Mesenchymal stem cell (in vitro differentiated cells and primary cell): ENCODE measurements around the gene UBAC2.

Source experiments
- DNase-seq: peaks from one replicate; pipeline ENCODE4 v3.0.0-alpha.2; 2013
- H2AFZ ChIP-seq: one replicate; pipeline ENCODE4 v1.6.1; 2013; ENCODE audit warnings: low read depth, mild to moderate bottlenecking, control low read depth, inconsistent platforms, low read length, moderate library complexity
- H2AK5ac ChIP-seq: 2 replicates; pipeline ENCODE4 v1.6.1; 2013; ENCODE audit warnings: low read length, moderate library complexity, mild to moderate bottlenecking, inconsistent platforms; ENCODE audit not compliant: severe bottlenecking
- H2BK120ac ChIP-seq: one replicate; pipeline ENCODE4 v1.6.1; 2013; ENCODE audit warnings: low read depth, mild to moderate bottlenecking, inconsistent platforms, low read length, moderate library complexity
- H2BK12ac ChIP-seq, 2 experiments: one replicate each; pipeline ENCODE4 v1.6.1; 2013; ENCODE audit warnings: inconsistent platforms in 2 of 2, low read length in 2 of 2, mild to moderate bottlenecking in 2 of 2, moderate library complexity in 2 of 2, control low read depth in 1 of 2
- H2BK15ac ChIP-seq: one replicate; pipeline ENCODE4 v1.6.1; 2013; ENCODE audit warnings: mild to moderate bottlenecking, low read depth, inconsistent platforms; ENCODE audit not compliant: poor library complexity, severe bottlenecking
- H2BK5ac ChIP-seq: 2 replicates; pipeline ENCODE4 v1.6.1; 2013; ENCODE audit warnings: low read depth, mild to moderate bottlenecking, low read length, control low read depth, inconsistent platforms; ENCODE audit not compliant: poor library complexity, severe bottlenecking
- H3K14ac ChIP-seq, 2 experiments: one replicate each; pipeline ENCODE4 v1.6.1; 2013; ENCODE audit warnings: inconsistent platforms in 2 of 2, low read length in 2 of 2, control low read depth in 1 of 2, mild to moderate bottlenecking in 1 of 2, moderate library complexity in 1 of 2
- H3K18ac ChIP-seq, 2 experiments: one replicate each; pipeline ENCODE4 v1.6.1; 2013; ENCODE audit warnings: inconsistent platforms in 2 of 2, low read length in 2 of 2, control low read depth in 1 of 2, low read depth in 1 of 2, mild to moderate bottlenecking in 1 of 2
- H3K23ac ChIP-seq, 2 experiments: one replicate each; pipeline ENCODE4 v1.6.1; 2013; ENCODE audit warnings: inconsistent platforms in 2 of 2, low read length in 2 of 2, mild to moderate bottlenecking in 2 of 2, moderate library complexity in 2 of 2, control low read depth in 1 of 2
- H3K27ac ChIP-seq: 2 replicates; pipeline ENCODE4 v1.5.1; 2013; ENCODE audit warnings: mild to moderate bottlenecking, moderate library complexity, low read length, control low read depth, inconsistent platforms; ENCODE audit not compliant: poor library complexity, severe bottlenecking
- H3K27me3 ChIP-seq, 2 experiments: 2 replicates each; pipeline versions ENCODE4 v1.6.1 to v1.7.0; 2013; ENCODE audit warnings: low read length in 2 of 2, mild to moderate bottlenecking in 2 of 2, moderate library complexity in 2 of 2, control low read depth in 1 of 2, inconsistent platforms in 1 of 2; ENCODE audit not compliant: control insufficient read depth in 1 of 2, insufficient read depth in 1 of 2
- H3K36me3 ChIP-seq, 2 experiments: 2 replicates each; pipeline versions ENCODE4 v1.6.1 to v1.7.0; 2013; ENCODE audit warnings: low read length in 2 of 2, control low read depth in 1 of 2, inconsistent platforms in 1 of 2, low read depth in 1 of 2, mild to moderate bottlenecking in 1 of 2; ENCODE audit not compliant: insufficient read depth in 2 of 2, control insufficient read depth in 1 of 2
- H3K4ac ChIP-seq, 2 experiments: one replicate each; pipeline ENCODE4 v1.6.1; 2013; ENCODE audit warnings: inconsistent platforms in 2 of 2, low read length in 2 of 2, mild to moderate bottlenecking in 2 of 2, moderate library complexity in 2 of 2, control low read depth in 1 of 2, low read depth in 1 of 2
- H3K4me1 ChIP-seq: 2 replicates; pipeline ENCODE4 v1.6.1; 2013; ENCODE audit warnings: low read depth, low read length, control low read depth; ENCODE audit not compliant: control insufficient read depth, insufficient read depth
- H3K4me2 ChIP-seq: 2 replicates; pipeline ENCODE4 v1.6.1; 2013; ENCODE audit warnings: low read length, mild to moderate bottlenecking, inconsistent platforms; ENCODE audit not compliant: poor library complexity, severe bottlenecking
- H3K4me3 ChIP-seq, 2 experiments: 2 replicates each; pipeline versions ENCODE4 v1.5.1 to v1.7.0; 2013; ENCODE audit warnings: low read length in 2 of 2, mild to moderate bottlenecking in 2 of 2, control low read depth in 1 of 2, low read depth in 1 of 2; ENCODE audit not compliant: insufficient read depth in 1 of 2
- H3K79me1 ChIP-seq: replicated peaks from 2 replicates; pipeline ENCODE4 v1.6.1; 2013; ENCODE audit warnings: mild to moderate bottlenecking, control low read depth, low read length, inconsistent platforms; ENCODE audit not compliant: poor library complexity, severe bottlenecking
- H3K9ac ChIP-seq: 2 replicates; pipeline ENCODE4 v1.7.0; 2013; ENCODE audit warnings: mild to moderate bottlenecking, low read length, moderate library complexity
- H3K9me3 ChIP-seq: 2 replicates; pipeline ENCODE4 v1.7.0; 2013; ENCODE audit warnings: mild to moderate bottlenecking, low read length; ENCODE audit not compliant: control insufficient read depth
- H4K8ac ChIP-seq: one replicate; pipeline ENCODE4 v1.6.1; 2013; ENCODE audit warnings: inconsistent platforms, mild to moderate bottlenecking, low read length, moderate library complexity
- H4K91ac ChIP-seq: one replicate; pipeline ENCODE4 v1.6.1; 2013; ENCODE audit warnings: mild to moderate bottlenecking, low read length, inconsistent platforms
- WGBS: methylation state at CpG from one replicate; pipeline ENCODE4 v1.1.7; 2013; ENCODE audit warnings: mixed read lengths; 5-methylcytosine and 5-hydroxymethylcytosine counted together

Gene UBAC2

DNA sequence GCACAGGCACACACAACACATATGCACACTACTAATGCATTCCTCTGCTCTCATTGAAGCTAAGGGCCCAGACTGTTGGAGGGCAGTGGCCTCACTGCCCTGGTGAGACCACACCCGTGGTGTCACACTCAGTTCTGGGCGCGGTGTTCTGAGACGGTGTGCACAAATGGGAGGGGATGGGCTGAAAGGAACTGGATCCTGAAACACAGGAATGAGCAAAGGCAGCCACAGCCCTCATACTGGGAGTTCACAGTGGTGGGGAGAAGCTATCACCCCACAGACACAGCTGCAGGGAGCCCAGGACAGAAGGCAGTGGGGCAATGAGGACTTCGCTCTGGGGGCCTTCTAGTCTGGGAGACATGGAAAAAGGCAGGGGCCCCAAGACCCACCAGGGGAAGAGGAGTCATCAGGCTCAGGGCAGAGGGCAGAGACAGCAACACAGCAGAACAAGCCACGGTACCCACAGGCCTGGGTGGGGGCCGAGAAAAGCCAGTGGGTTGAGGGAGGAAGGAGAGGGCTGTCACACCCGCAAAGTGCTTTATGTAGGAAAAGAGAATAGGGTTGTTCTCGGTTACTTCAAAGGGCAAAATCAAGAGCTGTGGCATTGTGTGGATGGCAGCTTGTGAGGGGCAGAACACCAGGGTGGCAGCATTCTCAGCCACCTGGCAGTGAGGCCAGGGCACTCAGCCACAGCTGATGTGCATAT lies 181.9 kb downstream of the UBAC2 start:
- H3K36me3 ChIP-seq, result peaks cover 37 to 42% of the 10 kb centered on the region in 2 experiments
- peak overlapping the region in 1 of 2 experiments; percentile 17 for H3K23ac ChIP-seq
- no peaks in the 10 kb centered on the region for H3K27me3 ChIP-seq
- H2BK12ac ChIP-seq, result no peak overlapping the region
- H2AFZ ChIP-seq, result no peak overlapping the region
- no peak overlapping the region for H4K8ac ChIP-seq
- no peak overlapping the region for H3K9ac ChIP-seq
- H3K4me3 ChIP-seq, result no peak overlapping the region
- no peak overlapping the region for H3K4me2 ChIP-seq
- no peak overlapping the region for H2AK5ac ChIP-seq
- H4K91ac ChIP-seq, result no peak overlapping the region
- no peak overlapping the region for H3K18ac ChIP-seq
- DNase-seq, result no peak
- peaks cover 7% of the 10 kb centered on the region for H3K9me3 ChIP-seq
- H3K4me1 ChIP-seq, result peaks cover 3% of the 10 kb centered on the region
- no peak overlapping the region for H2BK15ac ChIP-seq
- 90% methylated on average over 9 of the region's 9 CpGs for WGBS
- no peak overlapping the region for H2BK120ac ChIP-seq
- no peak overlapping the region for H3K4ac ChIP-seq
- no peak overlapping the region for H3K14ac ChIP-seq
- H3K79me1 ChIP-seq, result no peaks in the 10 kb centered on the region
- H3K27ac ChIP-seq, result no peak overlapping the region
- H2BK5ac ChIP-seq, result no peak overlapping the region

DNA sequence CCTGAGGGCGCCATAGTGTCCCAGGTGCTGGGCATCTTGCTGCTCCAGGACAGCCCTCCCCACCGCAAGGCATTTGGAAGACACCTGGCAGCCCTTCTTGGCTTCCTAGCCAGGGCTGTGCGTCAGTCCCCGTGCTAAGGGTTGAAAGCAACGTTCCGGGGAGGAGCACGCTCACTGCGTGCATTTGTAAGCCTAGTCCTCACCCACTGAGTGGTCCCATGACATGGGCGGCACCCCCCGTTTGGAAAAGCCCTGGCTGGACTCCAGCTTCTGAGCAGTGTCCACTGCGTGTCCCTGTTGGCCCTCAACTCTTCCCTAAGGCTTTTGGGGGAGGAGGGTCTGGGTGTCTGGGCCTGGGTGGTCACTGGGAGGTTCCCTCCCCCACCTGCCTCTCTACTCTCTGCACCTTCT lies 182.9 kb downstream of the UBAC2 start:
- Histone ChIP-seq H3K14ac (peak overlapping the region in 1 of 2 experiments; percentile 44), H4K91ac (no peak overlapping the region), H2AK5ac (no peak overlapping the region), H3K4me3 (no peak overlapping the region), H3K18ac (no peak overlapping the region), H3K9ac (no peak overlapping the region), H3K36me3 (peaks cover 34 to 36% of the 10 kb centered on the region in 2 experiments), H3K79me1 (no peaks in the 10 kb centered on the region), H3K27ac (no peak overlapping the region), H2BK12ac (no peak overlapping the region), H3K4ac (no peak overlapping the region), H3K27me3 (no peaks in the 10 kb centered on the region), H3K23ac (no peak overlapping the region), H2BK15ac (no peak overlapping the region), H2BK120ac (no peak overlapping the region), H2BK5ac (no peak overlapping the region), H3K9me3 (peaks cover 6% of the 10 kb centered on the region), H3K4me2 (no peak overlapping the region), H2AFZ (no peak overlapping the region), H3K4me1 (peaks cover 3% of the 10 kb centered on the region), H4K8ac (no peak overlapping the region)
- DNase-seq, result no peak
- 98% methylated on average over 10 of the region's 11 CpGs for WGBS

DNA sequence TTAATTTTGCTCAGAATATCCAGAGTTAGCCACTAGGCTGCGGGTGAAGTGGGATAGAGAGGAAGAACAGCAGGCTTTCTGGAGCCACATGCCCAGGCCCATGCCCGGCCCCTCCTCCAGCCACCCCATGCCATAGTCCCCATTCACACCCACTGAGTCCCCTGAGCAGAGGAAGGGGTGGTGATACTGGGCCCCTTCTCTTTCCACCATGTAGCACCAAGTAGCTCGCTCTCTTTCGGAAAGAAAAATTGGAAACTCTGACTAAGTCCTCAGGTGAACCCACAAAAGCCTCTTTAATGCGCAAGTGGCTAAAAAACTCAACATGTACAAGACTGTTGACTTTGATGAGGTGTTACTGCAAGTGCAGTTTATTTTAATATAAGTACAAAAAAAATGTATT lies 183.3 kb downstream of the UBAC2 start:
- H3K4me3 ChIP-seq, result no peak overlapping the region
- no peak overlapping the region for H3K4ac ChIP-seq
- peaks cover 2% of the 10 kb centered on the region for H3K9me3 ChIP-seq
- H2AK5ac ChIP-seq, result no peak overlapping the region
- no peak for DNase-seq
- no peak overlapping the region for H3K14ac ChIP-seq
- H3K4me2 ChIP-seq, result no peak overlapping the region
- peaks cover 31 to 34% of the 10 kb centered on the region in 2 experiments for H3K36me3 ChIP-seq
- H3K79me1 ChIP-seq, result no peaks in the 10 kb centered on the region
- no peak overlapping the region for H3K27ac ChIP-seq
- H4K91ac ChIP-seq, result no peak overlapping the region
- H2AFZ ChIP-seq, result no peak overlapping the region
- H4K8ac ChIP-seq, result no peak overlapping the region
- H3K23ac ChIP-seq, result no peak overlapping the region
- H3K18ac ChIP-seq, result no peak overlapping the region
- H2BK120ac ChIP-seq, result no peak overlapping the region
- H2BK15ac ChIP-seq, result no peak overlapping the region
- peaks cover 3% of the 10 kb centered on the region for H3K4me1 ChIP-seq
- no peak overlapping the region for H2BK5ac ChIP-seq
- H3K9ac ChIP-seq, result no peak overlapping the region
- 100% methylated on average over 4 of the region's 5 CpGs for WGBS
- H3K27me3 ChIP-seq, result no peaks in the 10 kb centered on the region
- H2BK12ac ChIP-seq, result no peak overlapping the region

DNA sequence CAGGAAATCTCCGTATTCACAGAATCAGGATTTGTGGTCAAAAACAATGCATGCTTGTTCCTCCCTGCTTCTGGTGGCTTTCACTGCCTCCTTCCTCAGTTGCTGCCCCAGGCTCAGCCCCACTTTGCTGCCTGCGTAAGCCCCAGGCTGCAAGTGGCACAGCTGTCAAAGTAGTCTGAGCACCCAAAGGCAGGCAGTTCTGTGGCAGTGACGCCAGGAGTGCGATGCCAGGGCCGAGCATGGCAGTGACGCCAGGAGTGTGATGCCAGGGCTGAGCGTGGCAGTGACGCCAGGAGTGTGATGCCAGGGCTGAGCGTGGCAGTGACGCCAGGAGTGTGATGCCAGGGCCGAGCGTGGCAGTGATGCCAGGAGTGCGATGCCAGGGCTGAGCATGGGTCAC lies 183.8 kb downstream of the UBAC2 start:
- 97% methylated on average over 13 of the region's 13 CpGs for WGBS
- Histone ChIP-seq H3K18ac (no peak overlapping the region), H2AK5ac (no peak overlapping the region), H3K23ac (no peak overlapping the region), H4K8ac (no peak overlapping the region), H3K27ac (no peak overlapping the region), H3K9ac (no peak overlapping the region), H2BK15ac (no peak overlapping the region), H2BK120ac (no peak overlapping the region), H3K4me2 (no peak overlapping the region), H3K79me1 (no peaks in the 10 kb centered on the region), H2BK5ac (no peak overlapping the region), H3K14ac (no peak overlapping the region), H3K9me3 (no peaks in the 10 kb centered on the region), H3K27me3 (no peaks in the 10 kb centered on the region), H3K4me3 (no peak overlapping the region), H4K91ac (no peak overlapping the region), H3K36me3 (peaks cover 26 to 34% of the 10 kb centered on the region in 2 experiments), H3K4ac (no peak overlapping the region), H3K4me1 (peaks cover 3% of the 10 kb centered on the region), H2AFZ (no peak overlapping the region), H2BK12ac (no peak overlapping the region)
- no peak for DNase-seq
